Neuron (in vitro differentiated cells): ENCODE data around the gene GALNT13.

ENCODE experiments used
- H2AFZ ChIP-seq: one replicate; pipeline ENCODE4 v1.6.1; 2013; ENCODE audit warnings: low read depth, mild to moderate bottlenecking, inconsistent platforms, low read length, moderate library complexity
- H3K27me3 ChIP-seq: one replicate; pipeline ENCODE4 v1.6.1; 2013; ENCODE audit warnings: low read length; ENCODE audit not compliant: insufficient read depth
- H3K36me3 ChIP-seq: one replicate; pipeline ENCODE4 v1.6.1; 2013; ENCODE audit warnings: low read length; ENCODE audit not compliant: insufficient read depth
- H3K4me1 ChIP-seq: one replicate; pipeline ENCODE4 v1.6.1; 2013; ENCODE audit warnings: low read length; ENCODE audit not compliant: insufficient read depth
- H3K4me3 ChIP-seq: 2 replicates; pipeline ENCODE4 v1.5.1; 2013; ENCODE audit warnings: mild to moderate bottlenecking, low read length, moderate library complexity
- H3K9me3 ChIP-seq: one replicate; pipeline ENCODE4 v1.6.1; 2013; ENCODE audit warnings: low read length

Gene GALNT13

GRCh38 chr2:154223726-154224125, 352.0 kb downstream of the GALNT13 start:
- Histone ChIP-seq H3K36me3 (no peaks in the 10 kb centered on the region), H3K4me1 (peaks cover 13% of the 10 kb centered on the region), H2AFZ (no peak overlapping the region), H3K9me3 (no peaks in the 10 kb centered on the region), H3K4me3 (no peak overlapping the region), H3K27me3 (no peaks in the 10 kb centered on the region)

- Histone ChIP-seq H2AFZ (no peak overlapping the region), H3K9me3 (no peaks in the 10 kb centered on the region), H3K36me3 (no peaks in the 10 kb centered on the region), H3K4me3 (no peak overlapping the region), H3K27me3 (no peaks in the 10 kb centered on the region), H3K4me1 (peaks cover 21% of the 10 kb centered on the region)
Observed at GRCh38 chr2:154226931-154227330, 355.2 kb downstream of the GALNT13 start.

- H3K27me3 ChIP-seq, result no peaks in the 10 kb centered on the region
- H3K9me3 ChIP-seq, result no peaks in the 10 kb centered on the region
- no peaks in the 10 kb centered on the region for H3K36me3 ChIP-seq
- no peak overlapping the region for H2AFZ ChIP-seq
- H3K4me1 ChIP-seq, result peaks cover 21% of the 10 kb centered on the region
- no peak overlapping the region for H3K4me3 ChIP-seq
Observed at GRCh38 chr2:154228566-154229280, 357.0 kb downstream of the GALNT13 start.

- Histone ChIP-seq H3K36me3 (no peaks in the 10 kb centered on the region), H3K9me3 (no peaks in the 10 kb centered on the region), H2AFZ (no peak overlapping the region), H3K4me1 (peaks cover 21% of the 10 kb centered on the region), H3K27me3 (no peaks in the 10 kb centered on the region), H3K4me3 (no peak overlapping the region)
Observed at GRCh38 chr2:154229966-154230365, 358.2 kb downstream of the GALNT13 start.

GRCh38 chr2:154231021-154231420, 359.3 kb downstream of the GALNT13 start:
- H2AFZ ChIP-seq, result no peak overlapping the region
- no peaks in the 10 kb centered on the region for H3K36me3 ChIP-seq
- H3K4me1 ChIP-seq, result peaks cover 17% of the 10 kb centered on the region
- no peak overlapping the region for H3K4me3 ChIP-seq
- H3K9me3 ChIP-seq, result no peaks in the 10 kb centered on the region
- H3K27me3 ChIP-seq, result no peaks in the 10 kb centered on the region

- Histone ChIP-seq H3K27me3 (no peaks in the 10 kb centered on the region), H2AFZ (no peak overlapping the region), H3K4me1 (peaks cover 8% of the 10 kb centered on the region), H3K4me3 (no peak overlapping the region), H3K9me3 (no peaks in the 10 kb centered on the region), H3K36me3 (no peaks in the 10 kb centered on the region)
Observed at GRCh38 chr2:154233231-154233630, 361.5 kb downstream of the GALNT13 start.

- H3K9me3 ChIP-seq, result no peaks in the 10 kb centered on the region
- H2AFZ ChIP-seq, result no peak overlapping the region
- no peaks in the 10 kb centered on the region for H3K36me3 ChIP-seq
- no peak overlapping the region for H3K4me3 ChIP-seq
- no peaks in the 10 kb centered on the region for H3K27me3 ChIP-seq
- no peaks in the 10 kb centered on the region for H3K4me1 ChIP-seq
Observed at GRCh38 chr2:154238252-154238651, 366.5 kb downstream of the GALNT13 start.

- Histone ChIP-seq H3K9me3 (no peaks in the 10 kb centered on the region), H3K27me3 (no peaks in the 10 kb centered on the region)
Observed at GRCh38 chr2:154240316-154240715, 368.6 kb downstream of the GALNT13 start.

GRCh38 chr2:154240921-154241379, 369.2 kb downstream of the GALNT13 start:
- Histone ChIP-seq H3K36me3 (no peaks in the 10 kb centered on the region), H3K9me3 (no peaks in the 10 kb centered on the region), H3K27me3 (no peaks in the 10 kb centered on the region), H3K4me1 (no peaks in the 10 kb centered on the region), H2AFZ (no peak overlapping the region), H3K4me3 (no peak overlapping the region)

More at GRCh38 chr2:154240316-154240715, 368.6 kb downstream of the GALNT13 start:
- Histone ChIP-seq H2AFZ (no peak overlapping the region), H3K4me3 (no peak overlapping the region), H3K4me1 (no peaks in the 10 kb centered on the region), H3K36me3 (no peaks in the 10 kb centered on the region)

- Histone ChIP-seq H2AFZ (no peak overlapping the region), H3K4me1 (no peaks in the 10 kb centered on the region), H3K36me3 (no peaks in the 10 kb centered on the region), H3K27me3 (no peaks in the 10 kb centered on the region), H3K9me3 (no peaks in the 10 kb centered on the region), H3K4me3 (no peak overlapping the region)
Observed at GRCh38 chr2:154242687-154243086, 371.0 kb downstream of the GALNT13 start.

- Histone ChIP-seq H3K4me3 (no peak overlapping the region), H3K4me1 (no peaks in the 10 kb centered on the region), H3K9me3 (no peaks in the 10 kb centered on the region), H3K27me3 (no peaks in the 10 kb centered on the region), H3K36me3 (no peaks in the 10 kb centered on the region), H2AFZ (no peak overlapping the region)
Observed at GRCh38 chr2:154243685-154244084, 372.0 kb downstream of the GALNT13 start.

- Histone ChIP-seq H3K36me3 (no peaks in the 10 kb centered on the region), H3K4me3 (no peak overlapping the region), H3K27me3 (no peaks in the 10 kb centered on the region), H3K4me1 (no peaks in the 10 kb centered on the region), H2AFZ (no peak overlapping the region), H3K9me3 (no peaks in the 10 kb centered on the region)
Observed at GRCh38 chr2:154244932-154245331, 373.2 kb downstream of the GALNT13 start.

- Histone ChIP-seq H3K9me3 (no peaks in the 10 kb centered on the region), H2AFZ (no peak overlapping the region), H3K4me1 (no peaks in the 10 kb centered on the region), H3K36me3 (no peaks in the 10 kb centered on the region), H3K27me3 (no peaks in the 10 kb centered on the region), H3K4me3 (no peak overlapping the region)
Observed at GRCh38 chr2:154247503-154247902, 375.8 kb downstream of the GALNT13 start.

- H3K36me3 ChIP-seq, result no peaks in the 10 kb centered on the region
- H3K4me3 ChIP-seq, result no peak overlapping the region
- no peaks in the 10 kb centered on the region for H3K4me1 ChIP-seq
Observed at GRCh38 chr2:154256136-154256535, 384.4 kb downstream of the GALNT13 start.

More at GRCh38 chr2:154256136-154256535, 384.4 kb downstream of the GALNT13 start:
- Histone ChIP-seq H3K9me3 (no peaks in the 10 kb centered on the region), H2AFZ (no peak overlapping the region), H3K27me3 (no peaks in the 10 kb centered on the region)
